Measurements from ENCODE around the gene TMEM242.

The TMEM242 gene

GRCh38 chr6:157323255-157323965 lies at the start of gene TMEM242:
TSS of gene TMEM242 (minus strand) at chr6:157323519. CDS start at chr6:157323499, 20 bp downstream.
- Histone ChIP-seq H3K9ac (peak within 1 kb of the TSS; percentile 84 to 91 (median 90)), H3K27me3 (no peaks in the 10 kb centered on the region), H3K27ac (peak within 1 kb of the TSS; percentile 74 to 90 (median 87)), H3K4me2 (peak within 1 kb of the TSS; percentile 72 to 96 (median 87)), H3K4me3 (peak within 1 kb of the TSS; percentile 67 to 84 (median 78)), H3K4me1 (peaks cover 10 to 34% (median 20%) of the 10 kb centered on the region in 10 experiments; a peak in 19 of 20 replicates), H4K20me1 (peaks cover 0 to 3% (median 0%) of the 10 kb centered on the region in 11 experiments; a peak in 1 of 22 replicates), H3K36me3 (peaks cover 5 to 36% (median 27%) of the 10 kb centered on the region in 11 experiments), H3K9me3 (replicated peaks in 1 of 11) (no peaks in the 10 kb centered on the region)
- TF ChIP-seq Cebpa-rat (IDR thresholded peaks at IDR 0.05) = no peak

GRCh38 chr6:157372501-157373280 lies 49.4 kb upstream of the TMEM242 start:
- peaks cover 0 to 7% (median 0%) of the 10 kb centered on the region in 11 experiments; a peak in 1 of 22 replicates for H3K9me3 ChIP-seq (replicated peaks in 1 of 11)
- no peak overlapping the region for H3K9ac ChIP-seq
- peaks cover 0 to 19% (median 12%) of the 10 kb centered on the region in 11 experiments; a peak in 11 of 22 replicates for H4K20me1 ChIP-seq
- H3K4me3 ChIP-seq = no peak overlapping the region
- H3K4me1 ChIP-seq = peaks cover 16 to 33% (median 25%) of the 10 kb centered on the region in 10 experiments
- H3K4me2 ChIP-seq = no peak overlapping the region
- H3K27ac ChIP-seq = no peak overlapping the region
- peaks cover 13 to 82% (median 29%) of the 10 kb centered on the region in 11 experiments; a peak in 20 of 22 replicates for H3K27me3 ChIP-seq
- H3K36me3 ChIP-seq = no peaks in the 10 kb centered on the region
- no peak for TF ChIP-seq Cebpa-rat (IDR thresholded peaks at IDR 0.05)

GRCh38 chr6:157370755-157371154 lies 47.4 kb upstream of the TMEM242 start:
- Histone ChIP-seq H4K20me1 (peaks cover 0 to 18% (median 12%) of the 10 kb centered on the region in 11 experiments; a peak in 11 of 22 replicates), H3K36me3 (no peaks in the 10 kb centered on the region), H3K27me3 (peaks cover 13 to 80% (median 37%) of the 10 kb centered on the region in 11 experiments; a peak in 20 of 22 replicates), H3K4me2 (peak overlapping the region in 6 of 11 experiments; percentile 67 to 83 (median 76); a peak in 7 of 22 replicates), H3K4me3 (no peak overlapping the region), H3K9ac (no peak overlapping the region), H3K4me1 (peaks cover 16 to 28% (median 23%) of the 10 kb centered on the region in 10 experiments), H3K9me3 (replicated peaks in 1 of 11) (no peaks in the 10 kb centered on the region; a peak in 1 of 22 replicates), H3K27ac (no peak overlapping the region)
- no peak for TF ChIP-seq Cebpa-rat (IDR thresholded peaks at IDR 0.05)

- Histone ChIP-seq H3K4me1 (peaks cover 16 to 28% (median 23%) of the 10 kb centered on the region in 10 experiments), H3K4me3 (no peak overlapping the region), H3K9me3 (replicated peaks in 1 of 11) (no peaks in the 10 kb centered on the region; a peak in 1 of 22 replicates), H3K9ac (no peak overlapping the region), H3K27me3 (peaks cover 13 to 78% (median 37%) of the 10 kb centered on the region in 11 experiments; a peak in 20 of 22 replicates), H4K20me1 (peaks cover 0 to 18% (median 12%) of the 10 kb centered on the region in 11 experiments; a peak in 11 of 22 replicates), H3K27ac (peak overlapping the region in 3 of 11 experiments; percentile 7 to 46 (median 25); a peak in 6 of 22 replicates), H3K36me3 (no peaks in the 10 kb centered on the region), H3K4me2 (peak overlapping the region; percentile 48 to 79 (median 71))
- no peak for TF ChIP-seq Cebpa-rat (IDR thresholded peaks at IDR 0.05)
Observed at GRCh38 chr6:157368359-157369049, 45.2 kb upstream of the TMEM242 start.

- Histone ChIP-seq H3K9me3 (replicated peaks in 1 of 11) (no peaks in the 10 kb centered on the region; a peak in 1 of 22 replicates), H3K9ac (no peak overlapping the region), H3K4me2 (no peak overlapping the region), H4K20me1 (peaks cover 0 to 16% (median 12%) of the 10 kb centered on the region in 11 experiments; a peak in 11 of 22 replicates), H3K27me3 (peaks cover 0 to 60% (median 20%) of the 10 kb centered on the region in 11 experiments; a peak in 15 of 22 replicates), H3K27ac (no peak overlapping the region), H3K36me3 (no peaks in the 10 kb centered on the region), H3K4me3 (no peak overlapping the region), H3K4me1 (peaks cover 16 to 28% (median 23%) of the 10 kb centered on the region in 10 experiments)
- no peak for TF ChIP-seq Cebpa-rat (IDR thresholded peaks at IDR 0.05)
Observed at GRCh38 chr6:157366648-157367047, 43.3 kb upstream of the TMEM242 start.

- H4K20me1 ChIP-seq = peaks cover 0 to 10% (median 7%) of the 10 kb centered on the region in 11 experiments; a peak in 9 of 22 replicates
- H3K4me2 ChIP-seq = no peak overlapping the region
- TF ChIP-seq Cebpa-rat (IDR thresholded peaks at IDR 0.05) = no peak
- no peaks in the 10 kb centered on the region; a peak in 1 of 22 replicates for H3K9me3 ChIP-seq (replicated peaks in 1 of 11)
- H3K36me3 ChIP-seq = no peaks in the 10 kb centered on the region
- H3K9ac ChIP-seq = no peak overlapping the region
- no peak overlapping the region for H3K4me3 ChIP-seq
- H3K27me3 ChIP-seq = peaks cover 0 to 51% (median 12%) of the 10 kb centered on the region in 11 experiments; a peak in 12 of 22 replicates
- H3K4me1 ChIP-seq = peaks cover 10 to 18% (median 15%) of the 10 kb centered on the region in 10 experiments
- H3K27ac ChIP-seq = no peak overlapping the region
Observed at GRCh38 chr6:157364705-157365104, 41.4 kb upstream of the TMEM242 start.

GRCh38 chr6:157361886-157362285 lies 38.6 kb upstream of the TMEM242 start:
- H3K4me1 ChIP-seq = no peaks in the 10 kb centered on the region
- peaks cover 0 to 29% (median 8%) of the 10 kb centered on the region in 11 experiments; a peak in 11 of 22 replicates for H3K27me3 ChIP-seq
- TF ChIP-seq Cebpa-rat (IDR thresholded peaks at IDR 0.05) = no peak
- no peak overlapping the region for H3K9ac ChIP-seq
- H3K4me2 ChIP-seq = no peak overlapping the region
- no peak overlapping the region for H3K27ac ChIP-seq
- H3K36me3 ChIP-seq = no peaks in the 10 kb centered on the region
- H4K20me1 ChIP-seq = no peaks in the 10 kb centered on the region
- no peak overlapping the region for H3K4me3 ChIP-seq
- no peaks in the 10 kb centered on the region; a peak in 1 of 22 replicates for H3K9me3 ChIP-seq (replicated peaks in 1 of 11)

- peaks cover 0 to 7% (median 0%) of the 10 kb centered on the region in 11 experiments; a peak in 4 of 22 replicates for H3K27me3 ChIP-seq
- H3K4me3 ChIP-seq = no peak overlapping the region
- TF ChIP-seq Cebpa-rat (IDR thresholded peaks at IDR 0.05) = no peak
- H4K20me1 ChIP-seq = no peaks in the 10 kb centered on the region
- H3K9me3 ChIP-seq (replicated peaks in 1 of 11) = peaks cover 0 to 10% (median 0%) of the 10 kb centered on the region in 11 experiments; a peak in 2 of 22 replicates
- H3K4me2 ChIP-seq = no peak overlapping the region
- no peaks in the 10 kb centered on the region for H3K36me3 ChIP-seq
- H3K9ac ChIP-seq = no peak overlapping the region
- peaks cover 0 to 7% (median 2%) of the 10 kb centered on the region in 10 experiments; a peak in 7 of 20 replicates for H3K4me1 ChIP-seq
- no peak overlapping the region for H3K27ac ChIP-seq
Observed at GRCh38 chr6:157358287-157358686, 35.0 kb upstream of the TMEM242 start.

Data from BLaER1 treated with 17β-estradiol and CSF1 and Interleukin-3, amounts not matched to agents 10 nM and 100 nM (cell line).